HepG2 (cell line): ENCODE data around the gene UBE2D3.

Source experiments
- DPF2 ChIP-seq: sonication (generic); formaldehyde crosslinking; IDR thresholded peaks from 2 replicates; pipeline ENCODE4 v1.4.0; 2020; ENCODE audit warnings: mild to moderate bottlenecking, low read depth, missing genetic modification reagents, borderline replicate concordance
- SOX6 ChIP-seq, 2 experiments: fragments of 450-650 bp in 1 of 2; sonication (generic) in 1 of 2; formaldehyde crosslinking in 1 of 2; IDR thresholded peaks; 2 replicates each; pipeline versions ENCODE4 v1.4.0 to v1.6.1; 2017 to 2020; ENCODE audit warnings: antibody characterized with exemption in 1 of 2, mild to moderate bottlenecking in 1 of 2, missing genetic modification reagents in 1 of 2

GRCh38 chr4:102862747-102863146, 35.4 kb upstream of the UBE2D3 start:
- TF ChIP-seq SOX6 (IDR thresholded peaks at IDR 0.05) (no peak), SOX6 (CRISPR knock-in tag; IDR thresholded peaks at IDR 0.05) (no peak), DPF2 (CRISPR knock-in tag) (no peak)
